SW 1271 (cell line): ENCODE data around the gene ICE2.
A peak's percentile ranks its signal among the peaks of the same experiment; 100 is the strongest.

Experiments
- DNase-seq, 2 experiments: peaks; one replicate each; lab custom pipeline; 2025; lab: John Stamatoyannopoulos, UW

ICE2 gene, protein sequence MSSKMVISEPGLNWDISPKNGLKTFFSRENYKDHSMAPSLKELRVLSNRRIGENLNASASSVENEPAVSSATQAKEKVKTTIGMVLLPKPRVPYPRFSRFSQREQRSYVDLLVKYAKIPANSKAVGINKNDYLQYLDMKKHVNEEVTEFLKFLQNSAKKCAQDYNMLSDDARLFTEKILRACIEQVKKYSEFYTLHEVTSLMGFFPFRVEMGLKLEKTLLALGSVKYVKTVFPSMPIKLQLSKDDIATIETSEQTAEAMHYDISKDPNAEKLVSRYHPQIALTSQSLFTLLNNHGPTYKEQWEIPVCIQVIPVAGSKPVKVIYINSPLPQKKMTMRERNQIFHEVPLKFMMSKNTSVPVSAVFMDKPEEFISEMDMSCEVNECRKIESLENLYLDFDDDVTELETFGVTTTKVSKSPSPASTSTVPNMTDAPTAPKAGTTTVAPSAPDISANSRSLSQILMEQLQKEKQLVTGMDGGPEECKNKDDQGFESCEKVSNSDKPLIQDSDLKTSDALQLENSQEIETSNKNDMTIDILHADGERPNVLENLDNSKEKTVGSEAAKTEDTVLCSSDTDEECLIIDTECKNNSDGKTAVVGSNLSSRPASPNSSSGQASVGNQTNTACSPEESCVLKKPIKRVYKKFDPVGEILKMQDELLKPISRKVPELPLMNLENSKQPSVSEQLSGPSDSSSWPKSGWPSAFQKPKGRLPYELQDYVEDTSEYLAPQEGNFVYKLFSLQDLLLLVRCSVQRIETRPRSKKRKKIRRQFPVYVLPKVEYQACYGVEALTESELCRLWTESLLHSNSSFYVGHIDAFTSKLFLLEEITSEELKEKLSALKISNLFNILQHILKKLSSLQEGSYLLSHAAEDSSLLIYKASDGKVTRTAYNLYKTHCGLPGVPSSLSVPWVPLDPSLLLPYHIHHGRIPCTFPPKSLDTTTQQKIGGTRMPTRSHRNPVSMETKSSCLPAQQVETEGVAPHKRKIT

GRCh38 chr15:60478566-60479360 is at the start of gene ICE2:
Gene ICE2 (minus strand): TSS chr15:60479142. CDS start chr15:60477977, 1,165 bp downstream.
- peak; percentile 96 for DNase-seq

DNA sequence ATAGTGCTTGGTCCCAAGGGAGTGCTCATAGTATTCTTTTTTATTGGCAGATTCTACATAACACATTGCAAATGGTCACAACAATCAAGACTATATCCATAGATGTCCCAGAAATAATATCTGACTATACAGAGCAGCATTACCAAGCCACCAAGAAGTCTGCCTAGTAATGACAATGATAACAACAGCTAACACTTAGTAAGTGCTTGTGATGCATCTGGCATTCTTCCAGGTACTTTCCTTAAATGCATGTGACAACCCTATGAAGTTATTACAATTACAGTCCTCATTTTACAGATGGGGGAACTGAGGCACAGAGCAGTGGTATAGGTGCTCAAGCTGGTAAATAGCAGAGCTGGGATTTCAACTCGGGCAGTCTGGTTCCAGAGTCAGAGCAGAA is 49.6 kb upstream of the ICE2 start:
- no peak for DNase-seq

DNA sequence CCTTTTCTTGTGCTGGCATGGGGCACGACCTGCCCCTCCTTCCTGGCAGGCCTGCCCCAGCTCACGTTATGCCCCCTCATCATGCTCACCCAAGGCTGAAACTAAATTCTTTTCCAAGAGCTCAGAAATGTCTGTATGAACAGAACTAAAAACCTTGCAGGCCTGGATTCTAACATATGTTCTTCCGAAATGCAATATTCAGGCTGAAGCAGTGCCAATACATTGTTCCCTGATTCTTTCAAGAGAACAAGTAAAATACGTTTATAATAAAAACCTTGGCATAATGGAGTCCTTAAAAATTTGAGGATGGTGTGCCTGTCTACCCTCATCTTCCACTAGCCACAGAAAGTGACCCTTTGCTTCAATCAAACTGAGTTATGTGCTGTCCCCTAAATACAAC is 48.5 kb upstream of the ICE2 start:
- no peak for DNase-seq

GRCh38 chr15:60526127-60526616 is 47.2 kb upstream of the ICE2 start:
- no peak for DNase-seq

DNA sequence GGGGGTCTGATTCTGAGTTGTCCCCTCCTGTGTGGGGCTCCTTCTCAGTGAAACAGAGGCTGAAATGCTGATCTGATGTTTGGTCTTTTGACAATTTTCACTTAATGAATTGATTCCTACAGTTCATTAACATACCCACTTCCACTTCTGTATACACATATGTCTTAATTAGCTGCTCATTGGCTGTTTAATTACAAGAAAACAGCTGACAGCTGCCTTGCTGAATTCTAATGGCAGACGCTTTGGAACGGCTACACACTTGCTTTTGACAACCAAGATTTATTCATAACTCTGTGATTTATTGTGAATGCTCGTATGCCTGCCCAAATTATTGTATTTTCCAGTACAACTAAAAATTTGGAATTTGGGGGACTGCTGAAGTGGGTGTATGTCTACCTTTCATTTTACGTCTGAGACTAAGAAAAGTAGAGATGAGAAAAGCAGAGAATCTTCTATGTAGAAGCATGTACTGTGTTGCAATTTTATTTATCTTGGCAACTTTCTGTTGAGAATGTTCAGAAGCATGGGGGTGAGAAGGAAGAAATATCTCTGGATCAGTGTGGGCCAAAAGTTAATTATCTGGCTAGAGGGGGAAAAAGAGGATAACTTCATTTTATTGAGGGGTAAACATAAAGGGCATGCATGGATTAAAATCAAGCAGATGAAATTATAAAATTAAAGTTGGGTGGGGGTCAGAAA is 46.5 kb upstream of the ICE2 start:
- no peak for DNase-seq

DNA sequence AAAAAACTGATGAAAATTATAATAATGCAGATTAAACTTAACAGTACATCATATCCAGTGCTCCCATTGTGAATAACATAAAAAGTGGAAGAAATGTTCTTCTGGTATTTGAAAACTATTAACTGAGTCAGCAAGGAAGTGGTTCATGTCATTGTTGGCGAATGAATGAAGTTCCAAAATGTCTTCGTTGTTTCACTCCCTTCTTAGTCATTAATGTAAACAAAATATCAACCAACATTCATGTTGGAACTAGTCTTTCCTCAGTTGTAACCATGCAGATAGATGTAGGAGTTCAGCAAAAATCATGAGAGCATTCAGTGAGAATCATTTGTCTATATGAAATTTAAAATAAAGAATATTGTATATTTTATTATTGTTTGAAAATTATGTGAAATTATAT is 44.1 kb upstream of the ICE2 start:
- no peak for DNase-seq

DNA sequence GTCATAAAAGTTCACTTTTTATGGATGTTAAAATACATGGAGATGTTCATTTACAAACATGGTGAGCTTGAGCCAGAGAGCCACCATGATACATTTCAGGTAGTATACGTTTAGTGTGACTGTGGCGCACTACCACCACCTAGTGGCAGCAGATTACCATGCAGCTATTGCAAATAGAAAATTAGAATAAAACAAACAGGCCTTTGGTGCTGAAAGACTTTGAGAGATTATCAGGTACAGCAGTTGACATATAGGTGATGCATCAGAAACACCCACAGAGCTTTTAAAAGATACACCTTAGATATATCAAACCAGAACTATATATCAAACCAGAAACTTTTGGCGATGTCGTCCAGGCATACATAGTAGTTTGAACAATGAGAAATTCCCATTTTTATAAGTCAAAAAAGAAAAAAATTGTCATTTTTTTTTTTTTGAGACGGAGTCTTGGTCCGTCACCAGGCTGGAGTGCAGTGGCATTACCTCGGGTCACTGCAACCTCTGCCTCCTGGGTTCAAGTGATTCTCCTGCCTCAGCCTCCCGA is 42.0 kb upstream of the ICE2 start:
- DNase-seq = peak in 1 of 2 experiments; percentile 68

GRCh38 chr15:60520013-60520824 is 41.3 kb upstream of the ICE2 start:
- DNase-seq = no peak

DNA sequence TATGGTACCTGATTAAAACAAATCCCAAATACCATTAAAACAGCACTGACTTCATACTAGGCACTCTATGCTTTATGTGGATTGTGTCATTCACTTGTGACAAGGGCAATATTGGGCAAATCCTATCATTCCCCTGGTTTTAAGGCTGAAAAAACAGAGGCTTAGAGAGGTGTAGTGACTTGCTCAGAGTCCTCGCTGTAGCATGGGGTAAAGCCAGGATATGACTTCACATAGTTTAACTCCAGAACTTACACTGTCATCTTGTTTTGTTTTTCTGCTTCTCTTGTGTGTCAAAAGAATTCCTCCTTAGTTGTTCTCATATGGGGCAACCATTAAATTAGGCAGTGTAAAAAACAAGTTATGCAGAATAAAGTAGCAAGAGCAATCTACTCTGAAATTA is 40.3 kb upstream of the ICE2 start:
- DNase-seq = no peak

- no peak for DNase-seq
These were observed 39.6 kb upstream of the ICE2 start for GRCh38 chr15:60518511-60518910.

GRCh38 chr15:60514261-60514881 is 35.4 kb upstream of the ICE2 start:
- DNase-seq = no peak

DNA sequence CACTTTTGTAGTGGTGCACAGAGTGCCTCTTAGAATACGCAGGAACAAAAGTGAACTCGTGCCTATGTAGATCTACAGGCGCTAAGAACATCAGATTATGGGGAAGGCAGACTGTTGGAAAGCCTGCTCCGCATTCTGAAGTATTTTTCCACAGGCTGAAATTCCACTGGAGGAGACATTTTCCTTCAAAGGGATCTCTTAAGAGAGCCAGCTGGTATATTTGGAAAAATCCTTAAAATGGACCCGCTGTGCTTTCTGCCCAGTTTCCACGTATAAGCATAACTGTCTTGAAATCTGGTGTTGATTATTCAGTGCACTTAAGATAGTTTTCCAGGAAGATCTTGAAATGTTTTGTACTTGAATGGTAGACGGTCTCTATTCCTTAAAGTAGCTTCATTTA is 34.7 kb upstream of the ICE2 start:
- DNase-seq = no peak

DNA sequence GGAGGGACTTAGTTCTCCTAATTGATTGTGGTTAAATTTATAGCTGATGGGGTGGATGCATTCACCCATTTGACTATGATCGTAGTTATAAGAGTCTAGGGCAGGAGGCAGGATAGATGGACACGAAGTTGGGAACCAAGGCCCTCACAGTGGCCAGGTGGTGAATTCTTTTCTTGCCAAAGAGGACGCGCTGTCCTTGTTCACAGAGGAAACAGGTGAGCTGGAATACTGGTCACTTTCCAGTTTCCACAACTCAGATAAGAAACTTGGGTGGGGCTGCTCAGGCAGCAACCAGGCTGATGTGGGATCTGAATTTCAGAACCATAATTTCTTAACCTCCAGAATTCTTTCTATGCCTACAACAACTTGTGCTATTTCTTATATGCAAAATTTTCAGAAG is 34.0 kb upstream of the ICE2 start:
- DNase-seq = no peak

- no peak for DNase-seq
These were observed 32.5 kb upstream of the ICE2 start for GRCh38 chr15:60511351-60512031.

GRCh38 chr15:60510006-60510405 is 31.1 kb upstream of the ICE2 start:
- no peak for DNase-seq

DNA sequence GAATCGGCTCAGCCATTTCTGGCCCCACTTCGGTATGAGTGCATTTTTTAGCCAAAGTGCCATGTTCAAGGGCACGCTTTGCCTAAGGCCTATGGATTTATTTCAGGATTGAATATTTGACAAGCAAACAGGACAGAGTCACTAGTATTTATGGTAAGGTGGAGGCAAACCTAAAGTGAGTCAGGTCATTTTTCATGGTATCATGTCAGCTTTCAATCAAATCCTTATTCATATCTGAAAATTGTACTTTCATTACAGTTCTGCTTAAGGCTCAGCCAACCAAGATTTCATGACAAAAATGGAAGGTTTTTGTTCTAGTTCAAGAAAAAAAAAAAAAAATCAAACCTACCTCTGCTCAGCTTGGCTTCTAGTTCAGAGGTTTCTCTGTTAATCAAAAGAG is 30.5 kb upstream of the ICE2 start:
- no peak for DNase-seq

- DNase-seq = no peak
These were observed 29.5 kb upstream of the ICE2 start for GRCh38 chr15:60508442-60508841.

- peak in 1 of 2 experiments; percentile 78 for DNase-seq
These were observed 28.9 kb upstream of the ICE2 start for GRCh38 chr15:60507596-60508424.
